Astrocyte of the spinal cord (primary cell): ENCODE results near the gene SCAMP3.
"Not testable (repeated sequence)": the region's sequence is repeated elsewhere in the genome, so short reads cannot be mapped to it uniquely, and the experiment has no call there.

Source experiments
- DNase-seq: peaks from one replicate; pipeline ENCODE4 v3.0.0; 2011; ENCODE audit warnings: low read depth, low spot score
- H3K4me3 ChIP-seq: 2 replicates; pipeline ENCODE4 v1.5.1; 2011; ENCODE audit warnings: low read depth, mild to moderate bottlenecking, low read length, moderate library complexity
- in situ Hi-C: cut with HindIII; loops from 2 replicates; pipeline ENCODE4 v1.10.0; 2017; ENCODE audit warnings: low sequenced_read_pairs
- TF ChIP-seq, protein P1 (sequence below): IDR thresholded peaks from 2 replicates; pipeline ENCODE4 v1.5.1; 2012; ENCODE audit warnings: low read depth, mild to moderate bottlenecking, low read length, inconsistent platforms

SCAMP3 gene

GRCh38 chr1:155251566-155251965, 10.6 kb downstream of the SCAMP3 start:
- in situ Hi-C loops, result no loop called here
- no peak overlapping the region for H3K4me3 ChIP-seq
- TF ChIP-seq, protein P1, sequence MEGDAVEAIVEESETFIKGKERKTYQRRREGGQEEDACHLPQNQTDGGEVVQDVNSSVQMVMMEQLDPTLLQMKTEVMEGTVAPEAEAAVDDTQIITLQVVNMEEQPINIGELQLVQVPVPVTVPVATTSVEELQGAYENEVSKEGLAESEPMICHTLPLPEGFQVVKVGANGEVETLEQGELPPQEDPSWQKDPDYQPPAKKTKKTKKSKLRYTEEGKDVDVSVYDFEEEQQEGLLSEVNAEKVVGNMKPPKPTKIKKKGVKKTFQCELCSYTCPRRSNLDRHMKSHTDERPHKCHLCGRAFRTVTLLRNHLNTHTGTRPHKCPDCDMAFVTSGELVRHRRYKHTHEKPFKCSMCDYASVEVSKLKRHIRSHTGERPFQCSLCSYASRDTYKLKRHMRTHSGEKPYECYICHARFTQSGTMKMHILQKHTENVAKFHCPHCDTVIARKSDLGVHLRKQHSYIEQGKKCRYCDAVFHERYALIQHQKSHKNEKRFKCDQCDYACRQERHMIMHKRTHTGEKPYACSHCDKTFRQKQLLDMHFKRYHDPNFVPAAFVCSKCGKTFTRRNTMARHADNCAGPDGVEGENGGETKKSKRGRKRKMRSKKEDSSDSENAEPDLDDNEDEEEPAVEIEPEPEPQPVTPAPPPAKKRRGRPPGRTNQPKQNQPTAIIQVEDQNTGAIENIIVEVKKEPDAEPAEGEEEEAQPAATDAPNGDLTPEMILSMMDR, result no peak
- DNase-seq, result no peak

DNA sequence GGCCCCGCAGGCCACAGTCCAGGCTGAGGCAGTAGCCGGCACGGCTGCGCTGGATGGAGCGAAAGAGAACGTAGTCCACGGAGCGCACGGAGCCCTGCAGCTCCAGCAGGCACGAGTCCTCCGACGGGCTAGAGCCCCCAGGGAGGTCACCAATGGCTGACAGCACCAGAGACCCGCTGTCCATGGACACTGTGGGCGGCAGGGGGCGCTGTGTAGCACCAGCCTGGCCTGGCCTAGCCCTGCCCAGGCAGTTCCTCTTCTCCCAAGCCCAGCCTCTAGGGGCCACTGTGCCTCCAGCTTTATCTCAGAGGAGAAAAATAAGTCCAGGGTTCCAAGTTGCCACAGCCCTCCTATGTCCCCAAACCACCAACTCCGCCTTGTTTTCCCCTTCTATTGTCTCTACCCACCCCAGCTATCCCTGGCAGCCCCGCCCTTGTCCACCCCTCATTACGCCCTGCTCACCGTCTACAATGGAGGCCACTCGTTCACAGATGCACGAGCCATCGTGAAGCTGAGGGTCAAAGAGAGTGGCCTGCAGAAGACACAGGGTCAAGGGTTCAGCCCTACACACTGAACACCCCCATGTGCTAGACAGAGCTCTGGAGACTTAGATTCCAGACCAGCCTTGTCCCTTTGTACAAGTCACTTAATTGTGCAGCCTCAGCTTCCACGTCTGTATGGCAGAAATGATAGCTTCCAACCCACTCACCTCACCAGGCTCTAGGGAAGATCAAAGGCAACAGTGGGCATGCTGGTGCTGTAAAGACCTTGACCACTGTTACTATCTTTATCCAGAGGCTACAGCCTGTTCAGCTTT, 11.3 kb downstream of the SCAMP3 start:
- TF ChIP-seq, protein P1, result peak; percentile 100
- no peak overlapping the region for H3K4me3 ChIP-seq
- peak; percentile 90 for DNase-seq
- in situ Hi-C loops, result no loop called here

- in situ Hi-C loops, result no loop called here
- TF ChIP-seq, protein P1, result no peak
- no peak for DNase-seq
- H3K4me3 ChIP-seq, result no peak overlapping the region
Measured at GRCh38 chr1:155250246-155250632, 11.9 kb downstream of the SCAMP3 start.

DNA sequence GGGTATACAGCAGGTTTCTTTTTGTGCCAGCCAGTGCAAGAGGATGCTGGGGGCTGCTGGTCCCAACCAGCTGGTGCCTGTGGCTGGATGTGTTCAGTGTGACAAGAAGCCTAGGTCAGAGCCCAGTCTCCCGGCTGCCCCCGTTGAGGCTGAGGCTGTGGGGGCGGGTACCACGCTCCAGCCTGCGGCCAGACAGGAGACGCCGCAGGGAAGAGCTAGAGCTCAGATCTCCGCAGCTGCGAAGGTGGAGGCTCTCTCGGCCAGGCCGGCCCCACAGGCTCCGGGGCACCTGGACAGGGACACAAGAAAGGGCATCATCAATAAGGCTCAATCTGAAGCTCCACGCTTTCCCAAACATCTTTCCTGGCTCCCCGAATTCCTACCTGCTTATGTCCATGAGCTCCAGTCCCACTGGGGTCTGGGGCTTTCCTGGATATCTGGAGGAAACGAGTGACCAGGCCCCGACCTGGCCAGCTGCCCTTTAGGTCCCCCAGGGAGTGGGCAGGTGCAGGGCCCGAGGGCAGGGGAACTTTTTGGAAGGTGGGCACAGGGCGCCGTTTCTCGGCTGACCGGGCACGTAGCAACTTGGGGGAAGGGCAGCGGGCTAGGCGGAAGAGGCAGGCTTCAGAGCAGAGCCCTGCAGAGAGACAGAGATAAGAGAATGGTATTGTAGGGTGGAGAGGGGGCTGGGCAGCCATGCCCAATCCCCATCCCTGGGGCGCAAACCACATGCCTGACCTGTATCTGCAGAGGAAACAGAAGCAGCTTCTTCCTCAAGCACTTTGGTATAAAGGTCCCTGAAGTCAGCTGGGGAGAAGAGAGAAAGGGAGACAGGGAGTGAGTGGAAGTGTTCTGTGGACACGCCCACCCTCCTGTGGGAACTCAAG, 14.2 kb downstream of the SCAMP3 start:
- in situ Hi-C loops, result no loop called here
- H3K4me3 ChIP-seq, result no peak overlapping the region
- TF ChIP-seq, protein P1, result no peak
- DNase-seq, result no peak

- DNase-seq, H3K4me3 ChIP-seq, in situ Hi-C loops: not testable (repeated sequence)
Measured at GRCh38 chr1:155246796-155247195, 15.4 kb downstream of the SCAMP3 start.

- no peak for DNase-seq
- peak overlapping the region; percentile 68 for H3K4me3 ChIP-seq
- in situ Hi-C loops, result no loop called here
- TF ChIP-seq, protein P1, result no peak
Measured at GRCh38 chr1:155245163-155245524, 17.0 kb downstream of the SCAMP3 start.
